SK-N-MC (cell line): ENCODE data around the gene TRMU.

ENCODE experiments used
- DNase-seq: peaks from one replicate; pipeline ENCODE4 v3.0.0-alpha.2; 2011; ENCODE audit warnings: low read depth, low spot score
- H3K27ac ChIP-seq: fragments of 200-600 bp; sonication (generic); 2 replicates; pipeline ENCODE4 v1.5.1; 2016; ENCODE audit warnings: mixed run types
- H3K36me3 ChIP-seq: fragments of 200-600 bp; sonication (generic); 2 replicates; pipeline ENCODE4 v1.6.1; 2017; ENCODE audit warnings: antibody characterized with exemption, low read length, mixed read lengths; ENCODE audit not compliant: insufficient read depth
- H3K4me3 ChIP-seq: fragments of 200-600 bp; sonication (generic); 2 replicates; pipeline ENCODE4 v1.5.1; 2016
- H3K9ac ChIP-seq: fragments of 200-600 bp; sonication (generic); 2 replicates; pipeline ENCODE4 v1.8.0; 2017; ENCODE audit warnings: mixed run types, mixed read lengths; ENCODE audit not compliant: insufficient read length
- H3K9me3 ChIP-seq: fragments of 200-600 bp; sonication (generic); 2 replicates; pipeline ENCODE4 v1.6.1; 2017; ENCODE audit warnings: low read depth, mild to moderate bottlenecking, antibody characterized with exemption, low read length, moderate library complexity, mixed read lengths
- EZH2 ChIP-seq: fragments of 200-600 bp; sonication (generic); IDR thresholded peaks from one replicate; pipeline ENCODE4 v1.6.1; 2017; ENCODE audit warnings: antibody characterized with exemption
- FOXP2 ChIP-seq: optimal IDR thresholded peaks from 2 replicates; pipeline ENCODE3; 2011; ENCODE audit warnings: mild to moderate bottlenecking, moderate library complexity; ENCODE audit not compliant: insufficient read depth; ENCODE audit errors: extremely low read length, control extremely low read depth
- POLR2AphosphoS5 ChIP-seq: IDR thresholded peaks from 2 replicates; pipeline ENCODE4 v1.6.1; 2012; ENCODE audit warnings: mild to moderate bottlenecking, low read depth, low read length, borderline replicate concordance

TRMU gene

GRCh38 chr22:46328797-46329196 lies 6.7 kb upstream of the TRMU start:
- no peak for DNase-seq
- Histone ChIP-seq H3K36me3 (peaks cover 74% of the 10 kb centered on the region), H3K27ac (no peak overlapping the region), H3K9me3 (no peaks in the 10 kb centered on the region), H3K4me3 (no peak overlapping the region), H3K9ac (no peak overlapping the region)
- TF ChIP-seq FOXP2 (no peak), POLR2AphosphoS5 (no peak)

- no peaks in the 10 kb centered on the region for H3K9me3 ChIP-seq
- H3K9ac ChIP-seq = no peak overlapping the region
- H3K36me3 ChIP-seq = peaks cover 68% of the 10 kb centered on the region
- H3K27ac ChIP-seq = no peak overlapping the region
- H3K4me3 ChIP-seq = no peak overlapping the region
- no peak for DNase-seq
- TF ChIP-seq FOXP2 (no peak), POLR2AphosphoS5 (no peak), EZH2 (no peak)
These were observed 5.9 kb upstream of the TRMU start for GRCh38 chr22:46329616-46330015.

GRCh38 chr22:46330426-46330825 lies 5.1 kb upstream of the TRMU start:
- Histone ChIP-seq H3K9me3 (no peaks in the 10 kb centered on the region), H3K4me3 (no peak overlapping the region), H3K36me3 (peaks cover 61% of the 10 kb centered on the region), H3K27ac (no peak overlapping the region), H3K9ac (no peak overlapping the region)
- TF ChIP-seq POLR2AphosphoS5 (no peak), EZH2 (no peak), FOXP2 (no peak)
- DNase-seq = no peak

GRCh38 chr22:46331496-46331895 lies 4.0 kb upstream of the TRMU start:
- no peak for DNase-seq
- TF ChIP-seq EZH2 (no peak), FOXP2 (no peak), POLR2AphosphoS5 (no peak)
- H3K27ac ChIP-seq = no peak overlapping the region
- no peak overlapping the region for H3K9ac ChIP-seq
- no peaks in the 10 kb centered on the region for H3K9me3 ChIP-seq
- H3K36me3 ChIP-seq = peaks cover 50% of the 10 kb centered on the region
- no peak overlapping the region for H3K4me3 ChIP-seq

GRCh38 chr22:46336119-46337078 lies 885 bp downstream of the TRMU start:
- Histone ChIP-seq H3K4me3 (peak overlapping the region; percentile 97), H3K27ac (no peak overlapping the region), H3K9me3 (no peaks in the 10 kb centered on the region), H3K9ac (peak overlapping the region; percentile 96), H3K36me3 (peaks cover 32% of the 10 kb centered on the region)
- TF ChIP-seq EZH2 = no peak
- no peak for TF ChIP-seq FOXP2
- no peak for DNase-seq

GRCh38 chr22:46337870-46338269 lies 2.4 kb downstream of the TRMU start:
- no peak for DNase-seq
- Histone ChIP-seq H3K36me3 (peaks cover 37% of the 10 kb centered on the region), H3K4me3 (no peak overlapping the region), H3K9ac (no peak overlapping the region), H3K27ac (no peak overlapping the region), H3K9me3 (no peaks in the 10 kb centered on the region)
- TF ChIP-seq FOXP2 (no peak), POLR2AphosphoS5 (no peak)

- H3K36me3 ChIP-seq = peaks cover 42% of the 10 kb centered on the region
- no peak overlapping the region for H3K4me3 ChIP-seq
- H3K9me3 ChIP-seq = no peaks in the 10 kb centered on the region
- H3K9ac ChIP-seq = no peak overlapping the region
- no peak overlapping the region for H3K27ac ChIP-seq
- TF ChIP-seq FOXP2 (no peak), POLR2AphosphoS5 (no peak)
- DNase-seq = no peak
These were observed 3.1 kb downstream of the TRMU start for GRCh38 chr22:46338636-46339035.

- Histone ChIP-seq H3K9ac (no peak overlapping the region), H3K36me3 (peaks cover 55% of the 10 kb centered on the region), H3K27ac (no peak overlapping the region), H3K4me3 (no peak overlapping the region), H3K9me3 (no peaks in the 10 kb centered on the region)
- no peak for DNase-seq
- TF ChIP-seq POLR2AphosphoS5 = no peak
- no peak for TF ChIP-seq FOXP2
- no peak for TF ChIP-seq EZH2
These were observed 4.4 kb downstream of the TRMU start for GRCh38 chr22:46339956-46340355.
